GM21360 (cell line): ENCODE data around the gene TPCN2.

Experiments
- ATAC-seq: cut with Tn5 transposase; IDR thresholded peaks from one replicate; pipeline ENCODE4 v1.9.1; 2021; ENCODE audit warnings: mild to moderate bottlenecking, moderate library complexity; ENCODE audit not compliant: unreplicated experiment

Gene TPCN2

DNA sequence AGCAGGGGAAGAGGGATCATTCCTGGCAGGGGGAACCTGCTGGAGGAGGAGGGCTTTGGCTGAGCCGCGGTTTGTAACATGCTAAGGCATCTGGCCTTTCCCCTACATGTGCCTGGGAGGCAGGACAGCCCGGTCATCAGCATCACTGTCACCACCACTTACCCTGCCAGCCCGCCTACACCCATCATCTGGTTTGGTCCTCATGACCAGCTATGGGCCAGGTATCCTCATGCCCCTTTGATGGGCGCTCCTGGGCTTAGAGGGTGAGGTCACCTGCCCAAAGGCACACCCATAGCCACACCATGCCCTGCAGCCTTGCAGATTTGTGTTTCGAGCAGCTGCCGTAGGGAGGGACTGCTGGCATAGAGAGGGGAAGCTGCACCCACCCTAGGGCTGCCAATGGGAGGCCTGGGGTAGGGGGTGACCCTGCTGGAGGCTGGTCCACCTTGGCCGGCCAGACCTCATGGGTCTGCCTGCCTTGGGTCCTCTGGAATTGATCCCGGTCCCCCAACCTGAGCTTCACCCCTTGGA, 38.3 kb upstream of the TPCN2 start:
- no peak for ATAC-seq

GRCh38 chr11:69010964-69011623, 37.6 kb upstream of the TPCN2 start:
- no peak for ATAC-seq

GRCh38 chr11:69011624-69012091, 37.1 kb upstream of the TPCN2 start:
- no peak for ATAC-seq

DNA sequence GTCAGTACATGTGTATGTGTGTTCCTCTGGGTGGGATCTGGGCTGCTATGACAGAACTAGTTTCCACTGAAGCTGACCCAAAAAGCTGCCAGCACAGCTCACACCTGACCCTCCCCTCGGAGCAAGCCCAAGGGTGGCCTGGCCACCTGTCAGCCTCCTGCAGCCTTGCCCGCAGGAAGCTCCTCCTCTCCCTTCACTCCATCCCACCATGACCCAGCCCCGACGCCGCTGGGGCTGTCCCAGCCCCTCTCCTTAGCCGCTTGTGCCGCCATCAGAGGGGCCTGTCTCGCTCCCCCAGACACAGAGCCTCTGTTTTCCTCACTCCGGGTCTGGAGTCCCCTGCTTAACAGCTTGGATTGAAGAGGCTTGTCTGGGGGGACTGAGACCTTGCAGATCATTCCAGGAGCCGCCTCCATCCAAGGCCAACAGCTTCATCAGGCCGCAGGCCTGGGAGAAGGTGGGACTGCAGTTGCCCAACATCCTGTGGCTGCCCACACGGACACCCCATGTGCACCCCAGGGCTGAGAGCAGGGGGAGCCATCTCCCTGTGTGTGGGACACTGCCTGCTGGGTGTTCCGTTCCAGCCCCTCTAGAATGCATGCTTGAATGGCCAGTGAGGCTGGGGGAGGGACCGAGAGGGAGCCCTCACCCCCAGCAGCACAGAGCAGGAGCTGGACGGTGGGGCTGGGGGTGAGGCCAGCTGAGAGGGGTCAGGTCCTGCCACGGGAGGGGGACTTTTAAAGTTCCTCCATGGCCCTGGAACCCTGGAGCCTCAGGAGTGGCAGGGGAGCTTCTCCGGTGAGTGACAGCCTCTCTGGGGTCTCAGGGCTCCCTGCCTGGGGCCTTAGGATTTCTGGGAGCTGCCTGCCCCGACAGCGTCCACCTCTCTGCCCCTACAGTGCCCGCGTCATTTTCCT, 36.4 kb upstream of the TPCN2 start:
- ATAC-seq, result no peak

DNA sequence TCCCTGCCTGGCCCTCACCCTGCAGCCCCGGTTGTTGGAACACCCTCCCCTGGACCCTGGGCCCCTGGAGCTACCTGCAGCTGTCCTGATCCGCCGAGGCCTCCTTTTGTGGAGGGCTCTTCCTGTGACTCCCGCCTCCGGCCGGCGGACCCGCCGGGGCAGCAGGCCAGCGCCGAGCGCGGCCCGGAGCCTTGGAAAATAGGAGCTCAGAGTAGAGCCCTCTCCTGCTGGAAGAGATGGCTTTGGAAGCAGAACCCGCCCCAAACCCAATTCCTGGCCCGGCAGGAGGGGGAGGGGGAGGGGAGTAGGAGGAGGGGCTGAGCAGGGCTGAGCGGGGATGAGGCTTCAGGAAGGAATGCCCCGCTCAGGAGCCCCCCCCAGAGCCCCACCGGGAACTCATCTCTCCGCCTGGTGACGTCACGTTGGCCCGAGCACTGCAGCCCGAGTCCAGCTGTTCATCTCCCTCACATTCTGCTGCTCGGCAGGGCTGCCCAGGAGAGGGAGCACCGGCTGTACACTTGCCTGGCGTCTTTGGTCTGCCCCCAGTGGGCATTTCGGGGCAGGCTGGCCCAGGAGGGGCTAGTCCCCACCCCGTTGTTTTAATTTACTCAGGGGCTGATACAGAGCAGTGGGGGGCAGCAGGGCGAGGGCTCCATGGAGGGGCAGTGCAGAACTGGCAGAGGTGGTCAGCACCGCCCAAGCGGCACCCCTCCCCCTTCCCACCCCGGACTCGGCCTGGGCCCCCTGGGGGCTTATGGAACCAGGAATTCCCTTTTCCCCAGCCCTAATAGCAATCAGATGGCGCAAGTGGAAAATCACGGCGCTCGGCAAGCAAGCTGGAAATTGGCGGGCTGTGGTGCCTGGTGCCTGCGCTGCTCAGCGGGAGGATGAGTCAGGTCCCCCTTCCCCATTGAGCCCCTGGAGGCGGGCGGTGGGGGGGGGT, 35.5 kb upstream of the TPCN2 start, which contains the start of gene MRGPRF:
Gene MRGPRF (minus strand): TSS at position 238 of the 943 bp plus-strand sequence. CDS start 3,345 bp downstream, outside the sequence.
- no peak for ATAC-seq

DNA sequence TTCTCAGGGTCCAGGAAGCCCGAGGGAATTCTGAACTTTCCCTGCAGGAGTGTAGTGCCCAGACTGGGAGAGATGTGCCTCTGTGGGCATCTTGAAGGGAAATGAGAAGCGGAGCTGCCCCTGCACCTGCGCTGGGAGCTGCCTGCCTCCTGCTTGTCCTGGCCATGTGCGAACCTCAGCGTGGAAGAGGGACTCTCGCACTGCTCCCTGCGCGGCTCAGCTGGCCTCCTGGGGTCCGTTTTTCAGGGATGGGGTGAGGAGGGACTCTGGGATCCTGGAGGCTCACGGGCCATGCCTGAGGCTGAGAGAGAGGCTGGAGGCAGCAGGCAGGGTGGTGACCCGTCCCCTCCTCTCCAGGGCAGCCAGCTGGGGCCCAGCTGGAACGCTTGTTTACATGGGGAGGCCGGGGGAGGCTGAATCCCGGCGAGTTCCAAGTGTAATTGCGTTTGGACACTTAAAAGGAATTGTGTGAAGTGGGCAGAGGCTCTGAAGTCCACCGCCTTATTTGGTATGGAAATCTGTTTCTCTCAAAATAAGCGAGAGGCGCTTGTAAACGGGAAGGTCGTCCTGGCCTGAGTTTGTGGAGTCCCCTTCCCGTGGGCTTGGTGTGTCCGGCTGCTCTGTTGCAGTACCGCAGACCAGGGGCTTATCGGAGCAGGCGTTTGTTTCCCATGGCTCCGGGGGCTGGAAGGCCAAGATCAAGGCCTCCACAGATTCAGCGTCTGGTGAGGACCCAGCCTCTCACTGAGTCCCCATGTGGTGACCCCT, 34.5 kb upstream of the TPCN2 start:
- ATAC-seq, result no peak

DNA sequence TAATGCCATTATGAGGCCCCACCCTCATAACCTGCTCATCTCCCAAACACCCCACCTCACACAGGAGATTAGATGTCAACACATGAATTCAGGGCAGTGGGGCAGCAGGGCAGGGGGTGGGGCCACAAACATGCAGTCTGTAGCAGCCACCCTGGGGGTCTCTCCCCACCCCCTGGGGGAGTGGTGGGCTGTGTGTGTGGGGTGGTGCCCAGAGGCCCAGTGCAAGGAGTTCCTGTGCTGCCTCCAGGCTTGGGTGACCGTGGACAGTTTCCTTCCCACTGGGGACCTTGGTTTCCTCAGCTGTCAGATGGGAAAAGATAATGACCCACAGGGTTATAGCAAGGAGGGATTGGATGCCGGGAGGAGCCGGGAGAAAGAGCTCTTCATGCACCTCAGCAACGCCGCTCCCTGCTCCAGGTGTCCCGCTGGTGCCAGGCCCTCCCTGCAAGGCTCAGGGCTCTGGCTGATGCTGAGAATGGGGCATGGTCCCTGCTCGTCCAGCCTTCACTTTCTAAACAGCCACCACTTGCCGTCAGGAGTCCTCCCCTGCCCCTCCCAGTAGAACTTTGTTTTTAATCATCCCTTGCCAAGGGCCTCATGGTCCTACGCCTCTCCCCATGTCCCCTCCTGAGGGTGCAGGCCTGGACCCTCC, 33.7 kb upstream of the TPCN2 start:
- no peak for ATAC-seq

DNA sequence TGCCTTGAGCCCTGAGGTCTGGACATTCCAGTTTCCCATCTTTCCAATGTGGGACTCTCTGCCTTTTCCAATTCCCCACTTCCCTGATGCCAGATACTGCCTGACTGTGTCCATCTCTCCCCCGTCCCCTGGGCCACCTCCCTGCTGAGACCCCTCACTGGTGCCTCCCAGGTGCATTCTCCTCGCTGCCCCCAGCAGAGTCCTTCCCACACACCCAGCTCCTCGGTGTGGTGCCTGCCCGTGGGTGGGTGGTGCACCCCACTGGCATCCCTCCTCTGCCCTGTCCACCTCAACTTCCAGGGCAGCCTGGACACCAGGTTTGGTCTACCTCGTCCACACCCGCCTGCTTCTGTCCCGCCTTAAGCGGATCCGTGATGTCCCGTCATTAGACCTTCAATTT, 30.8 kb upstream of the TPCN2 start:
- ATAC-seq, result no peak

- ATAC-seq, result no peak
Measured at GRCh38 chr11:69018924-69019323, 29.8 kb upstream of the TPCN2 start.

DNA sequence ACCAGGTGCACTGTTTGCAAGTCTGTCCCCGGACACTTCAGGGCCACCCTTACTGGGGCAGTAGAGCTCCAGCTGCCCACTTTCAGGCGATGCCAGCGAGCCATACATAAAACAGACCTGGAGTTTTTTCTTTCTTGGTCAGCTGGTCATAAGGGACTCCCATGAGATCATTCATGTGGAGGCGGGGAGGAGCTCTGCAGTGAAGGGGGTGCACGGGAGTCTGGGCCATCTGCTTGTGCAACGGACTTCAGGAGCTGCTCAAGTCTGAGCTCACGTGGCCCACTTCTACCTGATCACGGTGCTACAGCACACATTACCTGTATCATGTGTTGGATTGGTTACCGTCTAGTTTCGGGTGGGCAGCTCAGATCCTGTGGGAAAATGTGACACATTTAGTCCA, 26.5 kb upstream of the TPCN2 start:
- ATAC-seq, result no peak

DNA sequence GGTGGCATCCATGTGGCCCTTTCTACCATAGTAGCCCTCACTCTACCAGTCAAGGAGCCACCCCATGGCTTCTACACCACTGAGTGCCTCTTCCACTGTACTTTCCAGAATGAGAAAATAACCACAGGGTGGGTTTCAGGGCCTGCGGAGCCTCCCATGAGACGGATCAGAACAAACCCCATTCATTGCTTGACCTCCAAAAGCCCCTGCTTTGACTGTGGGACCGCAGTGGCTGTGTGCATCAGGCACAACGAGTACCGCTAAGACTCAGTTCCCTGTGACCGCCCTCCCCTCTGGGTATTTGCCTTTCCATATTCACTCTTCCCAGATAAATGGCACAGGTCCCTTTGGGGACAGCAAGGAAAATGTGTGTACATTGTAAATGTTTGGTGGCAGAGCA, 24.2 kb upstream of the TPCN2 start:
- ATAC-seq, result no peak

- ATAC-seq, result no peak
Measured at GRCh38 chr11:69027704-69028372, 20.9 kb upstream of the TPCN2 start.

GRCh38 chr11:69030301-69030700, 18.4 kb upstream of the TPCN2 start:
- no peak for ATAC-seq

GRCh38 chr11:69032833-69033232, 15.9 kb upstream of the TPCN2 start:
- ATAC-seq, result no peak

DNA sequence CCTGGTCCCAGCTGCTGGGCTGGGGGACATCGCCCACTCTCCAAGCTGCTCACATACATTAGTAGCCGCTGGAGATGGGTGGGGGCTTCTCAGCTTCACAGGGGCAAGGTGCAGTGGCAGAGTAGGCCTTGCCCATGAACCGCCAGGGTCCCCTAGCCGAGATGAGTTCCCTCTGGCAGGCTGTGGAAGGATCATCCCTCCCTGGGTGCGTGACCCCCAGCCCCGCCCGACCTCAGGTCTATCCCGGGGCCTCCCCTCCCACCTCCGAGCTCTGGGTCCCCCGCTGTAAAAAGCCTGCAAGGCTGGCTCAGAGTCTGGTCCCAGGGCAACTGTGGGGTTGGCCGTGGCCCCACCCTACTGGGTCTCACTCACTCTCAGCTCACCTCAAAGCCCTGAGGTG, 15.3 kb upstream of the TPCN2 start:
- ATAC-seq, result no peak

DNA sequence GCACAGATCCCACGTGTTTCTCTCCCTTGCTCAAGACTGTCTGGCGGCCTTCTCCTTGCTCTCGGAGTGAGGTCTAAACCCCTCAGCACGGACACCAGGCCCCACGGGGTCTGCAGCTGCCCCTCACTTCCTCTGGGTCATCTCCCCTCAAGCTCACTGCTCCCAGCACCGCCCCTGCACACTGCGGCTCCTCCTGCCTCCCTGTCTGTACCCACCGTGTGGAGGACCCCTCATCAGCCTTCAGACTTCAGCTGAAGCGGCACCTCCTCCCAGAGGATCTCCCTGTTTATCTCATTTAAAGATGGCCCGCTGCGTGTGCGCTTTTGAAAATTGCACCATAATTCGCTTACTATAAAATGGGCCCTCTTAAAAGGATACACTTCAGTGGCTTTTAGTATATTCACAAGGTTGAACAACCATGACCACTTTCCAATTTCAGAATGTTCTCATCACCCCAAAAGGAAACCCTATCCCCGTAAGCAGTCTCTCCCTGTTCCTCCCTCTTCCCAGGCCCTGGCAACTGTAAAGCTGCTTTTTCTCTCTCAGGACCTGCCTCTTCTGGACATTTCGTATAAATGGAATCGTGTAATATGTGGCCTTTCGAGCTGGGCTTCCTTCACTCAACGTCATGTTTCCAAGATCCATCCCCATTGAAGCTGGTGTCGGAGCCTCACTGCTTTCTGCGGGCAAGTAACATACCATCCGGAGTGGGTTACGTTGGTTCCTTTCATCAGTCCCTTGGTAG, 14.4 kb upstream of the TPCN2 start:
- ATAC-seq, result no peak

DNA sequence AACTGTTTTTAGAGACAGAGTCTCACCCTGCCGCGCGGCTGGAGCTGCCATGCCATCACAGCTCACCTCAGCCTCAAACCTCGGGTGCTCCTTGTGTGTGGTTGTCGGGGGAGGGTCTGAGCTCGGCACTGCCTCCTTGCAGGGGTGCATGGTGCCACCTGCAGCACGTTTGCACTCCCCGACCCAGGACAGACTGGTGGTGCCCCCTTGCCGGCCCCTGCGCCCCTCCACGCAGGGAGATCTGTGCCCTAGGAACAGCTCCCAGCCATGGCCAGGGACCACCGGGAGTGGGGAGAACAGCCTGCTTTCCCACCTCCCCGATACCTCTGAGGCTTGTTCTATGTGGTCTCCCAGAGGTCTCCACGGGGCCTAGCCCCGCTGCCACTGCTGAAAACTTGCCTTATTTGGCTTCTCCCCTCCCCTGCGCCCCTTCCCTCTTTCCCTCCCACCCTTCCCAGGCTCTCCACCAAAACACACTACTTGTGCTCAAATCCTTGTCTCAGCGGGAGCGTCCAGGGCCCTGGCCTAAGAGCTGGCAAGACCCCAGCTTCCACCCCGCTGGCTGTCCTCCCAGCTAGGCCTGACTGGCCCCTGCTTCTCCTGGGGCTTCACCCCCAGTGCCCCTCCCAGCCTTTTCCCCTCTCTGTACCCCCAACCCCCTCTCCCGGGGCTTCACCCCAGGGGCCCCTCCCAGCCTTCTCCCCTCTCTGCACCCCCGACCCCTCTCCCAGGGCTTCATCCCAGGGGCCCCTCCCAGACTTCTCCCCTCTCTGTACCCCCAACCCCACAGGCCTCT, 13.4 kb upstream of the TPCN2 start:
- no peak for ATAC-seq
